Neural cell (in vitro differentiated cells): ENCODE data around the gene CASP6. TPM values are rescaled to one million over a fixed set of nuclear protein-coding genes. Genes with fewer than 3 reads are reported as not detected.

Source experiments
- H2AFZ ChIP-seq: fragments of 200-600, 300-800 bp; sonication (generic), shearing (Covaris generic); 2 replicates; pipeline ENCODE4 v1.6.0; 2014; ENCODE audit warnings: low read depth, mild to moderate bottlenecking, antibody characterized with exemption, low read length, moderate library complexity
- H3F3A ChIP-seq: fragments of 200-600 bp; shearing (Covaris generic); 2 replicates; pipeline ENCODE4 v1.6.1; 2016; ENCODE audit warnings: mild to moderate bottlenecking, moderate library complexity, mixed read lengths, antibody characterized with exemption, low read length; ENCODE audit not compliant: insufficient read depth, poor library complexity, severe bottlenecking
- H3K27ac ChIP-seq: fragments of 200-600, 300-800 bp; sonication (generic), shearing (Covaris generic); 2 replicates; pipeline ENCODE4 v1.5.1; 2014; ENCODE audit warnings: mild to moderate bottlenecking, low read length, moderate library complexity
- H3K27me3 ChIP-seq: fragments of 300-800, 200-600 bp; sonication (generic), shearing (Covaris generic); 2 replicates; pipeline ENCODE4 v1.6.0; 2014; ENCODE audit warnings: mild to moderate bottlenecking, low read depth, low read length, moderate library complexity; ENCODE audit not compliant: insufficient read depth
- H3K36me3 ChIP-seq: fragments of 300-800, 200-600 bp; sonication (generic), shearing (Covaris generic); 2 replicates; pipeline ENCODE4 v1.5.1; 2014; ENCODE audit warnings: mild to moderate bottlenecking, antibody characterized with exemption, low read length, moderate library complexity; ENCODE audit not compliant: insufficient read depth
- H3K4me2 ChIP-seq: fragments of 300-800, 200-600 bp; sonication (generic), shearing (Covaris generic); 2 replicates; pipeline ENCODE4 v1.6.0; 2014; ENCODE audit warnings: mild to moderate bottlenecking, low read length
- H3K4me3 ChIP-seq: fragments of 300-800, 200-600 bp; sonication (generic), shearing (Covaris generic); 2 replicates; pipeline ENCODE4 v1.5.1; 2014; ENCODE audit warnings: mild to moderate bottlenecking, low read length, moderate library complexity
- H3K79me2 ChIP-seq: fragments of 200-600 bp; shearing (Covaris generic); replicated peaks from 2 replicates; pipeline ENCODE4 v1.6.0; 2014; ENCODE audit warnings: mild to moderate bottlenecking, low read length, moderate library complexity; ENCODE audit not compliant: insufficient read depth
- H3K9ac ChIP-seq: fragments of 300-800, 200-600 bp; sonication (generic), shearing (Covaris generic); 2 replicates; pipeline ENCODE4 v1.6.1; 2016; ENCODE audit warnings: mild to moderate bottlenecking, low read length, mixed read lengths
- H3K9me2 ChIP-seq: fragments of 200-600 bp; shearing (Covaris generic); 2 replicates; pipeline ENCODE4 v1.6.1; 2016; ENCODE audit warnings: mild to moderate bottlenecking, low read length, mixed read lengths; ENCODE audit not compliant: insufficient read depth
- H3K9me3 ChIP-seq: fragments of 200-600, 300-800 bp; sonication (generic), shearing (Covaris generic); 2 replicates; pipeline ENCODE4 v1.6.1; 2016; ENCODE audit warnings: mild to moderate bottlenecking, mixed run types, low read length, moderate library complexity, mixed read lengths
- H4K20me1 ChIP-seq: fragments of 200-600 bp; shearing (Covaris generic); 2 replicates; pipeline ENCODE4 v1.6.1; 2016; ENCODE audit warnings: mild to moderate bottlenecking, mixed run types; ENCODE audit not compliant: insufficient read depth
- CTCF ChIP-seq: fragments of 450-650 bp; IDR thresholded peaks from 2 replicates; pipeline ENCODE4 v1.5.1; 2014; ENCODE audit warnings: antibody characterized with exemption, mild to moderate bottlenecking, moderate library complexity; ENCODE audit not compliant: poor library complexity, severe bottlenecking
- EP300 ChIP-seq: fragments of 450-650 bp; conservative IDR thresholded peaks from 2 replicates; pipeline ENCODE4 v1.6.1; 2014; ENCODE audit warnings: antibody characterized with exemption, mild to moderate bottlenecking, moderate library complexity; ENCODE audit not compliant: poor library complexity, severe bottlenecking
- EZH2 ChIP-seq: fragments of 200-600, 300-800 bp; shearing (Covaris generic), sonication (generic); IDR thresholded peaks from 2 replicates; pipeline ENCODE4 v1.6.1; 2014; ENCODE audit warnings: antibody characterized with exemption, low read length, borderline replicate concordance, mild to moderate bottlenecking; ENCODE audit not compliant: insufficient read depth, poor library complexity, severe bottlenecking
- MXI1 ChIP-seq: fragments of 450-650 bp; conservative IDR thresholded peaks from 2 replicates; pipeline ENCODE4 v1.6.1; 2014; ENCODE audit warnings: antibody characterized with exemption, mild to moderate bottlenecking; ENCODE audit not compliant: poor library complexity, severe bottlenecking
- POLR2AphosphoS5 ChIP-seq: IDR thresholded peaks from 2 replicates; pipeline ENCODE4 v1.6.1; 2012
- RAD21 ChIP-seq: fragments of 450-650 bp; conservative IDR thresholded peaks from 2 replicates; pipeline ENCODE4 v1.6.1; 2014; ENCODE audit warnings: antibody characterized with exemption, mild to moderate bottlenecking, moderate library complexity
- REST ChIP-seq: IDR thresholded peaks from 2 replicates; pipeline ENCODE4 v1.6.1; 2012; ENCODE audit warnings: borderline replicate concordance
- SMC3 ChIP-seq: fragments of 450-650 bp; conservative IDR thresholded peaks from 2 replicates; pipeline ENCODE4 v1.6.1; 2014; ENCODE audit warnings: antibody characterized with exemption, mild to moderate bottlenecking, moderate library complexity; ENCODE audit not compliant: poor library complexity
- TAF1 ChIP-seq: IDR thresholded peaks from 2 replicates; pipeline ENCODE4 v1.6.1; 2012; ENCODE audit warnings: low read depth
- polyA plus RNA-seq: library from polyadenylated mRNA; depleted of rRNA; stranded (reverse); fragments of >200 nt; gene quantifications from 2 replicates; pipeline ENCODE4 v1.2.3, GENCODE V29; 2014

CASP6 gene
- polyA plus RNA-seq, 1 donor from 2014 or later: 5.1 TPM

GRCh38 chr4:109699553-109700225, 3.6 kb downstream of the CASP6 start:
- Histone ChIP-seq H3K27me3 (no peaks in the 10 kb centered on the region), H3K9ac (no peak overlapping the region), H2AFZ (no peak overlapping the region), H3K9me2 (no peaks in the 10 kb centered on the region), H3K9me3 (no peaks in the 10 kb centered on the region), H4K20me1 (no peaks in the 10 kb centered on the region), H3K4me2 (no peak overlapping the region), H3K27ac (no peak overlapping the region), H3K4me3 (no peak overlapping the region), H3F3A (no peaks in the 10 kb centered on the region), H3K36me3 (no peaks in the 10 kb centered on the region), H3K79me2 (no peaks in the 10 kb centered on the region)
- TF ChIP-seq POLR2AphosphoS5 (no peak), REST (no peak), MXI1 (no peak)

- Histone ChIP-seq H3K4me3 (no peak overlapping the region), H2AFZ (no peak overlapping the region), H3K9me3 (no peaks in the 10 kb centered on the region), H3K4me2 (no peak overlapping the region), H3F3A (no peaks in the 10 kb centered on the region), H3K9me2 (no peaks in the 10 kb centered on the region), H3K27me3 (no peaks in the 10 kb centered on the region), H4K20me1 (no peaks in the 10 kb centered on the region), H3K27ac (no peak overlapping the region), H3K9ac (no peak overlapping the region), H3K79me2 (no peaks in the 10 kb centered on the region), H3K36me3 (no peaks in the 10 kb centered on the region)
- TF ChIP-seq TAF1: no peak
- TF ChIP-seq REST: no peak
- TF ChIP-seq SMC3: no peak
- TF ChIP-seq POLR2AphosphoS5: no peak
- TF ChIP-seq RAD21: no peak
- TF ChIP-seq EZH2: no peak
- TF ChIP-seq EP300: no peak
- no peak for TF ChIP-seq CTCF
- TF ChIP-seq MXI1: no peak
Observed at GRCh38 chr4:109698656-109699055, 4.6 kb downstream of the CASP6 start.
